CD4-positive, alpha-beta T cell (primary cell): ENCODE results near the gene PGBD2. TPM values are rescaled to one million over a fixed set of nuclear protein-coding genes. Genes with fewer than 3 reads are reported as not detected.

Source experiments
- total RNA-seq, 174 experiments: library from RNA in 2 of 174; stranded (reverse) in 2 of 174; gene quantifications; one replicate each; pipeline ENCODE4 v1.2.3 and lab custom pipeline; 2021 to 2026

PGBD2 gene
- total RNA-seq, 2 experiments from 2014 or later, result 0.78 to 0.85 TPM

Other genes with a start within 250 kb of the PGBD2 start
- not detected for gene OR14I1, start 203.5 kb upstream of the PGBD2 start, total RNA-seq
- gene LYPD8, start 150.5 kb upstream of the PGBD2 start, total RNA-seq, result not detected
- 10 to 100 TPM; 21.7 to 25.2 TPM for gene SH3BP5L, start 80.3 kb upstream of the PGBD2 start, total RNA-seq
- 10 to 100 TPM; 35.9 to 38.4 TPM for gene ZNF672, start 68.0 kb upstream of the PGBD2 start, total RNA-seq
- gene ZNF692, start 47.1 kb upstream of the PGBD2 start, total RNA-seq, result 10 to 100 TPM; 23.3 to 27.3 TPM